GM18520 (cell line): ENCODE data around the gene F12.
"Not testable (repeated sequence)": the region's sequence is repeated elsewhere in the genome, so short reads cannot be mapped to it uniquely, and the experiment has no call there.

ENCODE experiments used
- ATAC-seq: cut with Tn5 transposase; IDR thresholded peaks from one replicate; pipeline ENCODE4 v1.9.1; 2021; ENCODE audit not compliant: unreplicated experiment

The F12 gene

GRCh38 chr5:177432839-177433657, 23.7 kb upstream of the F12 start:
- no peak for ATAC-seq

GRCh38 chr5:177432143-177432838, 22.9 kb upstream of the F12 start:
- ATAC-seq: no peak

GRCh38 chr5:177431317-177432142, 22.2 kb upstream of the F12 start:
- peak; percentile 29 for ATAC-seq

- ATAC-seq: no peak
These were observed 21.6 kb upstream of the F12 start for GRCh38 chr5:177430972-177431316.

- ATAC-seq: no peak
These were observed 21.0 kb upstream of the F12 start for GRCh38 chr5:177430140-177430951.

- no peak for ATAC-seq
These were observed 20.1 kb upstream of the F12 start for GRCh38 chr5:177429248-177430040.

GRCh38 chr5:177428574-177429217, 19.3 kb upstream of the F12 start:
- ATAC-seq: no peak

- ATAC-seq: no peak
These were observed 18.7 kb upstream of the F12 start for GRCh38 chr5:177427919-177428573.

GRCh38 chr5:177427211-177427822, 18.0 kb upstream of the F12 start:
- no peak for ATAC-seq

GRCh38 chr5:177426566-177427210, 17.3 kb upstream of the F12 start, which contains the start of gene GRK6:
GRK6 (plus strand) TSS chr5:177426676; CDS start chr5:177426846, 170 bp downstream.
- peak; percentile 2 for ATAC-seq

GRCh38 chr5:177425801-177426565, 16.6 kb upstream of the F12 start:
- ATAC-seq: peak; percentile 68

GRCh38 chr5:177425196-177425800, 15.9 kb upstream of the F12 start:
- no peak for ATAC-seq

- ATAC-seq: no peak
These were observed 14.3 kb upstream of the F12 start for GRCh38 chr5:177423671-177424070.

GRCh38 chr5:177421062-177421798, 11.9 kb upstream of the F12 start:
- ATAC-seq: no peak

- ATAC-seq: not testable (repeated sequence)
These were observed 11.1 kb upstream of the F12 start for GRCh38 chr5:177420472-177420871.

GRCh38 chr5:177419046-177419445, 9.7 kb upstream of the F12 start:
- ATAC-seq: no peak
